Activated CD4-positive, alpha-beta T cell treated with anti-CD3 and anti-CD28 coated beads, Interleukin-2, Interleukin-4, amounts not matched to agents 100 ng/mL and 50 ng/mL, durations not matched to agents 16 hours and 8 hours (primary cell): ENCODE results near the gene KLHL36.
A peak's percentile ranks its signal among the peaks of the same experiment; 100 is the strongest.

ENCODE experiments used
- DNase-seq: peaks from one replicate; pipeline ENCODE4 v3.0.0-alpha.2; 2020; ENCODE audit warnings: low spot score

Gene KLHL36

GRCh38 chr16:84647828-84648594, at the start of gene KLHL36:
Gene KLHL36 (plus strand): TSS chr16:84648511. CDS start chr16:84650868, 2,357 bp downstream.
- peak; percentile 58 for DNase-seq

DNA sequence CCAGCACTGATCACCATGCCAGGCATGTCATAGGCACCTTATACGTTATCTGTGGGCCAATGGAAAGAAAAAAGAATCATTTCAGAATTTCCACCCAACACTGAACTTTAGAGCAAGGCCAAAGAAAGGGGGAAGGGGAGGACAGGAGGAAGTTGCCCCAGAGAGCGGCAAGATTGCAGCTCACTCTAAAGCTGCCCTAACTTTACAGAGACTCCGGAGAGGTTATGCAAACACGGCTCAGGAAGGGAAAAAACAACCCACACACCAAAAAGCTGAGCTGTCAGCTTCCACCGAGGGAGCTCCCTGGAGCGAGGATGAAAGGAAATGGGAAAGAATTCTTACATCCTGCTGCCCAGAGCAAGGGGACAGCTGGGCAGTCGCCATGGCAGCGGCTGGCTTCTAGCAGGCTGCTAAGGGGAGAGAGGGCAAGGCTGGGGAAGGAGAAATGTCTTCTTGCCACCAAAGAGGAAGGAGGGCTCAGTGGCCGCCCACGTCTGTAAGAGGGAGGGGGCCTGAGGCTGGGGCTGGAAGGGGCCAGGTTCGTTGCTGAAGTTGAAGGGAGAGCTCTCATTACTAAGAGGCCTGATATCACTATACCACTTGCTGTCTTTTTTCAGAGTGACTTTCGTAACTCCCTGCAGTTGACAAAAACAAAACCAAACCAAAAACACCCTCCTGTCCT, 48.6 kb upstream of the KLHL36 start:
- peak; percentile 63 for DNase-seq

DNA sequence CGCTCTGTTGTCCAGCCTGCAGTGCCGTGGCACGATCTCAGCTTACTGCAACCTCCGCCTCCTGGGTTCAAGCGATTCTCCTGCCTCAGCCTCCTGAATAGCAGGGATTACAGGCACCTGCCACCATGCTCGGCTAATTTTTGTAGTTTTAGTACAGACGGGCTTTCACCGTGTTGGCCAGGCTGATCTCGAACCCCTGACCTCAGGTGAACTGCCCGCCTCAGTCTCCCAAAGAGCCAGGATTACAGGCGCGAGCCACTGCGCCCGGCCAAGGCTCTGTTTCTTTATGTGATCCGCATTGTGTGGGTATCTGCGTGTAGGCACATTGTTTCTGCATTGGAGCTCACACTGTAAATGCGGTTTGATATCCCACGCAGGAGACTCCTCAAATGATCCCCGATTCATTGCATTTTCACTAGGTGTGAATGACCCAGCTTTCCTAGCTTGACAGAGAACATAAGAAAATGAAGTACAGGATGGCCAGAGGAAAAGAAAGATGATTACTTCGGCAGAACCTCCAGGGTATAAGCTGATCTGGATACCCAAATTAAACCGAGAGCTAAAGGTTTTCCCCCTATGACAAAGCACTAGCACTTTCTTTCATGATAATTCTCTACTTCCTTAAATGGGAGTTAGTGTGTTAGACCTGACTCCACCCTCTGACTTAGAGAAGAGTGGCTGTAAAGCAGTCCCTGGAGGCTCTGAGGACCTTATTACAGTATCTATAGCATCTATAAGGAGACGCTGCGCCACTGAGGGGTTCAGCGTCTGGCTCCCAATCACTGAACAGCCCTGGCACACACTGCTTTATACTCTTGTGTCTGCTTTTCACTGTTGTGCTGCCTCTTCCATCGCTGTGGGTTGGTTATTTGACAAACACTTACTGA, 47.7 kb upstream of the KLHL36 start:
- peak; percentile 80 for DNase-seq

- no peak for DNase-seq
Observed at GRCh38 chr16:84603140-84603816, 45.0 kb upstream of the KLHL36 start.

GRCh38 chr16:84603940-84604339, 44.4 kb upstream of the KLHL36 start:
- no peak for DNase-seq

- no peak for DNase-seq
Observed at GRCh38 chr16:84604477-84605013, 43.8 kb upstream of the KLHL36 start.

GRCh38 chr16:84605339-84605848, 42.9 kb upstream of the KLHL36 start:
- no peak for DNase-seq

GRCh38 chr16:84606081-84606875, 42.0 kb upstream of the KLHL36 start:
- DNase-seq, result peak; percentile 35

DNA sequence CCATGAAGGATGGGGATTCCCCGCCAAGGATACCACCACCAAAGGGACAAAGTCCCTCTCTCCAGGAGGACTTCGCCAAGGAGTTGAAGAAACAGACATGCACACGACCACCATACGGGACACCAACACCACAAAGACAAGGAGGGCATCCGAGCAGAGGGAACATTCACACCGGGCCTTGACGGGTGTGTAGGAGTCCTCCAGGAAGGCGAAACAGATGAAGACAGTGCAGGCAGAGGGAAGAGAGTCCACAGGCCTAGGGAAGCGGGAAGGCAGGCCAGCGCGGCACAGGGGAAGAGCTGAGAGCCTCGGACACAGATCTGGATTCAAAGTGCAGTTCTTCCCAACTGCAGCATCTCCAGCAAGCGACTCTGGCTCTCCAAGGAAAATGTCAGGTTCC, 41.2 kb upstream of the KLHL36 start:
- no peak for DNase-seq

GRCh38 chr16:84607694-84608093, 40.6 kb upstream of the KLHL36 start:
- peak; percentile 46 for DNase-seq

DNA sequence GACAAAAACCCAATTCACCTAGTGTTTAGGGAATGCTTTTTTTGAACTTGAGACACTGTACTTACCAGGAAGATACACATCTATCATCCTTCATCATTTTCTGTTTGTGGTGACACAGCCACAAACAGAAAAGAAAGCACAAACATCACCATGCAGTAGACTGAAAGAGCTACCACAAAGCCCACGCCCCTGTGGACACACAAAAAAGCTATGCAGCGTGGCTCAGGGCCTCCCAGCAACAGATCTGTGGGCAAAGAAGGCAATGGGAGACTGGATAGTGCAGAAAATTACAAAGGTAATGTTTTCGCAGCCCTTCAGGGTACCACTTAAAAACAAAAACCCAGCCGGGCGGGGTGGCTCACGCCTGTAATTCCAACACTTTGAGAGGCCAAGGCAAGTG, 40.0 kb upstream of the KLHL36 start:
- DNase-seq, result peak; percentile 54

GRCh38 chr16:84609563-84610177, 38.6 kb upstream of the KLHL36 start:
- no peak for DNase-seq

GRCh38 chr16:84610376-84610775, 37.9 kb upstream of the KLHL36 start:
- DNase-seq, result peak; percentile 31

DNA sequence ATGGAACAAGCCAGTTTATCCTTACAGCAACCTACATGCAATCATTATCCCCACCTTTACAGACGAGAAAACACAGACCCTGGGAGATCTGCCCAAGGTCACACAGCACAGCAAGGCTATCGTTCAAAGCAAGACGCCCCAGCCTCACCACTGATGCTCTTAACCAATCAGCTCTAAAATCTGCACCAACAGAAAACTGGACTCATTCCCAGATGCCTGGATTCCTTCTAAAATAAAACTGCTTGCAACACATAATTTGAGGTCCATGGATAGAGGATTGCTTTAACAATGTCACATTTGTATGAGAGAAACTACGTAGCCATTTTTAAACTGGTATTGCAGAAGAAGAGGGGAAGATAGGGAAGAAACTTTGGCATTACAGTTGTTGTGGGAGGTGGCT, 37.3 kb upstream of the KLHL36 start:
- DNase-seq, result no peak

DNA sequence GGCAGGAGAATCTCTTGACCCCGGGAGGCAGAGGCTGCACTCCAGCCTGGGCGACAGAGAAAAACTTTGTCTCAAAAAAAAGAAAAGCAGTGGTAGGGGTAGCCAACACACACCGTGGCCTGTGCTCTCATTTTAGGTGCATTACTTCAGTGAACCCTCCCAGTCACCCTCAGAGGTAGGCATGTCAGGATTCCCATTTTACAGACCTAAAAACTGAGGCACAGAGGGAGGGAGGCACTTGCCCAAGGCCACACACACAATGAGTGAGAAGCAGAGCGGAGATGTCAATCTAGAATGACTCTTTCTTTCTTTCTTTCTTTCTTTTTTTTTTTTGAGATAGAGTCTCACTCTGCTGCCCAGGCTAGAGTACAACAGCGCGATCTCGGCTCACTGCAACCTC, 35.6 kb upstream of the KLHL36 start:
- DNase-seq, result no peak

DNA sequence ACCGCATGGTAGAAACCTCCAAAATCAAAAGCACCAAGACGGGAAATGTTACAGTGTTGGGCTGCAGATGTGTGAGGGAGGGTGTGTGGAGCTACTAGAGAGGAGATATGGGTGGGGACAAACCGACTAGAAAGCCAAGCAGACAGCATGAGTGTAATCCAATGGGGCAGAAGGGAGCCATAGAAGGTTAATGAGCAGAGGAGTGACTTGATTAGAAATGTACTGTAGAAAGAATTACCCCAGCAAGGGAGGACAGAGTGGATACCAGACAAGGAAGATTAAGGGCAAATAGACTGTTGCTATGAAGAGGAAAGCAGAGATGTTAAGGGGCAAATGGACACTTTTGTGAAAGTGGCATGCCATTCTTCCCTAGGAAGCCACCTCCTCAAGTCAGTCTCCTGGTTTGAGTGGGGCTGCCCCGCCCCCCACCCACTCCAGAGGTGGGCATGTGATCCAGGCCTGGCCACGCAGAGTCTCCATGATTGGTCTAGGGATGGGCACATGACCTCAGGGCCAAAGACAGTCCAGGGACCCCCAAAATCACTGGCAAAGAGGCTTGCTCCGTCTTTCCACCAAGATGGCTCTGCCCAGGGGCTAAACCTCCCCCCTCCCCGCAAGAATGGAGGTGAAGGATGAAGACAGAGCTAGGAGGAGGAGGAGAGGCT, 34.8 kb upstream of the KLHL36 start:
- no peak for DNase-seq

GRCh38 chr16:84614073-84614459, 34.2 kb upstream of the KLHL36 start:
- DNase-seq, result no peak

DNA sequence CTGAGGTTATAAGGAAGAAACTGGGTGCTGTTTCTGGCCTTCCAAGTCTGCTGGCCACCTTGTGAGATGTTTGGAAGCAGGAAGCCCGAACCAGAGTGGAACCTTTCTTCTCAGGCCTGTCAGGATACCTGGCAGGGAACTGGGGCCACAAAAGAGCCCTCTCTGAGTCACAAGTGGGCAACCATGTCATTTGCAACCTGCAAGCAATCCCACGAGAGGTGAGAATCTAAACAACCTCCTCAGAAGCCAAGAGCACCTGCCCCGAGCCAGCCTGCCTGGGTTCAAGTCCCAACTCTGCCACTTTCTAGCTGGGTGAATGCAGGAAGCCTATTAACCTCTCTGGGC, 33.7 kb upstream of the KLHL36 start:
- no peak for DNase-seq

- DNase-seq, result no peak
Observed at GRCh38 chr16:84614968-84615813, 33.1 kb upstream of the KLHL36 start.
